Right lung (tissue), 5 donors: ENCODE measurements around the gene CCDC170. TPM values are rescaled to one million over a fixed set of nuclear protein-coding genes. Genes with fewer than 3 reads are reported as not detected.

Source experiments
- DNase-seq, 2 donors: peaks; one replicate each; pipeline ENCODE4 v3.0.0-alpha.2; 2013
- polyA plus RNA-seq, 5 donors: library from polyadenylated mRNA; unstranded; fragments of 120-200 nt; gene quantifications; one replicate each; pipeline versions ENCODE4 v1.2.1 to v1.2.3, GENCODE V29; 2013; ENCODE audit warnings: inconsistent platforms in 1 of 5, low replicate concordance in 1 of 5; ENCODE audit not compliant: insufficient read length in 5 of 5, insufficient read depth in 1 of 5

Gene CCDC170
- polyA plus RNA-seq, 5 donors = 2.8 to 8.7 (median 4.6) TPM

DNA sequence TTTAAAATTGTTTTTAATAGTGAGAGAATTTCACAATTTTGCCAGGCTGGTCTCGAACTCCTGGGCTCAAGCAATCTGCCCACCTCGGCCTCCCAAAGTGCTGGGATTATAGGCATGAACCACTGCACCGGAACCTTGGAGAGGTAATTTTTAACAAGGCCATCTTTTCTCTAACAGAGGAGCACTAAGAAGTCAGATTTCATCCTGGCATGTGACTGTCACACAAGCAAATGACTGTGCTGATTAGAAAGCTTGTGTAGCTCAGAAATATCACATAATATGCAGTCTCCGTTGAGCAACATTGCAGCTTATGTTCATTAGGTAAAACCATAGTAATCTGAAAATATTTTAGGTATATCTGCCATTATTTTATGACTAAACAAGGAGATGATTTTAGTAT lies 156.0 kb downstream of the CCDC170 start:
- no peak for DNase-seq

DNA sequence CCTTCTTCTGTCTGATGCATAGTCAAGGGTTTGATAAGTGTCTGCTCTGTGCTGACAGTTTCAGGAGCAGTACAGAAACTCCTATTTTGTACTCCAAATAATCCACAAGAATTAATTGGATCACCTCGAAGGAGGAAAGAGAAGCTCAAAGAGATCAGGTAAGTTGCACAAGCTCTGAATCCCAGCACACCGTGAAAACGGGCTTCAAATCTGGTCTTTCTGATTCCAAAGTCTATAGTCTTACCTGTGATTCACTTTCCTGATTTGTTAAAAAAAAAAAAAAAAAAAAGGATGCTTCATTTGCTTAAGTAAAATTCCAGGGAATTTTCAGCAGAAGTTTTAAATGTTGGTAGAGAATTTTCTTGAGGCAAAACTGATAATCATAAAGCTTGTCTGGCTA lies 157.8 kb downstream of the CCDC170 start:
- no peak for DNase-seq

DNA sequence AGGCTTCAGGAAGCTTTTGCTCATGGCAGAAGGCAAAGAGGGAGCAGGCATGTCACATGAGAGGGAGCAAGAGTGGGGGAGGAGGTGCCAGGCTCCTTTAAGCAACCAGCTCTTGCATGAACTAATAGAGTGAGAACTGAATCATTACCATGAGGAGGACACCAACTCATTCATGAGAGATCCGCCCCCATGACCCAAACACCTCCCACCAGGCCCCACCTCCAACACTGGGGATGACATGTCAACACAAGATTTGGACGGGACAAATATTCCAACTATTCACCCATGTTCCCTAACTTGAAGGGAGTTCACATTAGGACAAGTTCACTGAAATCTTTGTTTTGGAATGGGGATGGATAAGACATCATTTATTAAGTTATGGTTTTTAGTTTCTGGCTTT lies 158.5 kb downstream of the CCDC170 start:
- no peak for DNase-seq

DNA sequence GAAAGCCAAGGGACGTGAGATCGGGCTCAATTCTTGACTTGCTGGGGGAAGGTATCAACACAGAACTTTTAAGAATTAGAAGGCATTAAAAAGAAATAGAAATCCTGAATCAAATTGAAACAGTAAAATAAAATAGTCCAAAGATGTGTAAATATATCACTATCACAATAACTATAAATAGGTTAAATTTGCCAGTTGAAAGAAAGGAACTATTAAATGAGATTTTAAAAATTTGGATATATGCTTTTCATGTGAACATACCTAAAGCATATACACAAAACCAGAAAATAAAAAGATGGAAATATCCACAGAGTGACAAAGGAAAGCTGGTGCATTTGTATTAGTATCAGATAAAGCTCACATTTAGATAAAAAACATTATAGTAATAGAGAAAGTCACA lies 161.3 kb downstream of the CCDC170 start:
- no peak for DNase-seq

DNA sequence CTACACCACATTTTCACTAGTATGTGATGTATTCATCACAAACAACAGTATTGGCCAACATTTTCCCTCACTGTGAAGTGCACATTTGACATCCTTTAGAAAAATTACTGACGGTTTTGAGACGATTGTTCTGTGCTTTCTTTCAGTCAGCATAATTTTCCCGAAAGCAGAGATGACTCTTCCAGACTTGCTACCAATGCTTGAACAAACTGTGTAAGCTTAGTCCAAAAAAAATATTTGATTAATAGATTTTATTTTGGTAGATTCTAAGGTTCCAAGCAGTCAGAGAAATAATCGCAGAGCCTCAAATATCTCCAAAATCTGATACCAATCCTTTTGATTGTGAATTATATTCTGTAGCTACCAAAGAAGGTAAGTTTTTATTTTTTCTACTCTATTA lies 162.6 kb downstream of the CCDC170 start:
- DNase-seq = no peak

DNA sequence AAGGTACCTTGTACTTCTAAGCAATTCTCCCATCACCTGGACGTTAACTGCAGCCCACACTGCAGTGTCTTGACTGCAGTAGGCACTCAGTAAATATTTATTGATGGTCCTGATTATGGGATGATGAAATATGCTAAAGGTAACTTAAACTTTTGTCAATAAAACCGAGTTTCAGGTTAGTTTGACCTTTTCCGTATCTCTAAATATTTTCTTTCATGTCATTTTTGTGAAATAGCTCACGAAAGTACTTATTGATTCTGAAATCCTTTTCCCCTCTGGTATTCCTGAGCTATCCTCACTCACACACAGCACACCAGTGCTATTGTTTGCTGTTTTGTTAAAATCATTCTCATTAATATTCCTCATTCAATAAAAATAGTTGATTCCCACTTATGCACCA lies 164.3 kb downstream of the CCDC170 start:
- no peak for DNase-seq

DNA sequence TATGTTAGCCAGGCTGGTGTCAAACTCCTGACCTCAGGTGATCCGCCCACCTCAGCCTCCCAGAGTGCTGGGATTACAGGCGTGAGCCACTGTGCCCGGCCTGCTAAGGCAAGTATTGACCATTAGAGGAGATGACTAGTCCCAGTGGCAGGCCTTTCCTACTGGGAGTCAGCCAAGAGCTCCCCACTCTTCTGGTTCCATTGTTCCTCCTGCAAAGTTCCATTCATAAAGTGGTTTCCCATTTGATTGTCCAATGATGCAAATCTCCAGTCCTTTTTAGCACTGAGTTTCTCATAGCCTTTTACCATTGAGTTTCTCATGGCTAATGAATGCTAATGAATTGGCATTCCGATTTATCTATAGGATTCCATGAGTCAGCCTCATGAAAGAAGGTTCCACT lies 165.4 kb downstream of the CCDC170 start:
- no peak for DNase-seq

DNA sequence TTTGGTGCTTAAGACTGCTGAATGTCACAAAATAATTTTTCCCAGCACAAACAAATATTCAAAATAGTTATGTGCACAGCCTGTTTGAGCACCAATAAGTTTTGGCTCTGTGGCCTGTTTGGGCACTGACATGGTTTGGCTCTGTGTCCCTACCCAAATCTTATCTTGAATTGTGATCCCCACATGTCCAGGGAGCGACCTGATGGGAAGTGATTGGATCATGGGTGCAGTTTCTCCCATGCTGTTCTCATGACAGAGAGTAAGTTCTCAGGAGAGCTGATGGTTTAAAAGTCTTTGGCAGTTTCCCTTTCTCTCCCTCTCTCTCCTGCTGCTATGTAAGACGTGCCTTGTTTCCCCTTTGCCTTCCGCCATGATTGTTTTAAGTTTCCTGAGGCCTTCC lies 167.7 kb downstream of the CCDC170 start:
- no peak for DNase-seq

DNA sequence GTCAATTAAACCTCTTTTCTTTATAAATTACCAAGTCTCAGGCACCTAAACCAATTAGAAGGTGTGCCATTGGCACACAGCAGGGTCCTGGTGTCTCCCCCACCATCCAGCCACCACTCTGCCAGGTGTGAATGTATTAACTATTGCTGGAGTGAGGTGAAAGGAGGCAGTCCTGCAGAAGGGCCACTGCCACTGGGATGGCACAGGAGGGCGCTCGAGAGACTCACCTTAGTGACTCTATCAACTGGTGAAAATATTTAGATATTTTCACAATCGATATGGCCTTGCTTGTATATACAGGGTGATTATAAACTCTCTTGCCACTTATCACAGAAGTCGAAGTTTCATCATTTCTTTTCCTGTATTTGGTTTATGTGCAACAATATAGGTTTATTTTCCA lies 168.1 kb downstream of the CCDC170 start:
- DNase-seq = no peak

DNA sequence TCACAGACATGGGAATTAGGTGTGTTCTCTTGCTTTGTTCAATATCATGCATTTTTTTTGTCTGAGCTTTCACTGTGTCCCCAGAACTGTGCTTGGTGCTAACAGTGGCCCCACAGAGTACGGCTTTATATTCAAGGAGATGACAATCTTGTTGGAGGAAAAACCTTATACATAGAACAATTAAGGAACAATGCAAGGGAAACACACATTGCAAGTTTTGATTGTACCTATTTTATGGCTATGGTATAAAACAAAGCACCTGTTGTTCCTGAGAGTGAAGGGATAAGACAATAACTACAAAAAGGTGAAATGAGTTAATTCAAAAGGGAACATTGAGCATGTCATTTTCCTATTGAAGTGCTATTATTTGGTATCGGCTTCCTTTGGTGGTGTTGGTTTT lies 169.7 kb downstream of the CCDC170 start:
- no peak for DNase-seq

DNA sequence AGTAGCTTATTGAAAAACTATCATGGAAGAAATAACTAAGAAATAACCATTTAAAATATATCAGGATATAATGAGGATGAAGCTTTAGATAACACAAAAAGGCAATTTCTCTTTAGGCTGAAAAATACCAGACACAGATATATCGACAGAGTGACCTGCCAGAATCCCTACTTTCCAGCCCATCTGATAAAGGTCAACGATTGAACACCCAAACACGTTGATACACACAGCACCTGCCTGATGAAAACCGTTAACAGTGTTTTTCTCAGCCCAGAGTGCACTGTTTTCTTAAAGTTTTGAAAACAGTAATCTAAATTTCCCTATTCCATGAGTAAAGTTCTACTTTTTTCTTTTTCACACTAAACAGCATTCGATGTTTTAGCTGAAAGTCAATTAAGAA lies 170.6 kb downstream of the CCDC170 start:
- no peak for DNase-seq

DNA sequence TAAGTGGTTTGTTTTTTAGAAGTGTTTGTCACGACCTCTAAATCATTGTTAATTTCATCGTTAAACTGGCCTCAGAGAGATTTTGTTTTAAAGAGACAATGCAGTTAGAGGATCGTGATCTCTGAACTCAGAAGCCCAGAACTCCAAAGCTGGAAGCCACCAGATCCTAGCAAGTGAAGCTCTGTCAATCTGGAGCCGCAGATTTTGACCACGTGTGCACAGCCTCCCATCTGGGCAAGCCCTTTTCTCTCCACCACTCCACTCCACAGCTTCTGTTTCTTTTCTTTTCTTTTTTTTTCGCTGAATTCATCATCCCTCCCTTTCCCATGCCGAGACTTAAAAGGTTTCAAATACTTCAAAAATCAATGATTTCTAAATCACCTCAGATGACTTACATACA lies 171.5 kb downstream of the CCDC170 start:
- DNase-seq = no peak

DNA sequence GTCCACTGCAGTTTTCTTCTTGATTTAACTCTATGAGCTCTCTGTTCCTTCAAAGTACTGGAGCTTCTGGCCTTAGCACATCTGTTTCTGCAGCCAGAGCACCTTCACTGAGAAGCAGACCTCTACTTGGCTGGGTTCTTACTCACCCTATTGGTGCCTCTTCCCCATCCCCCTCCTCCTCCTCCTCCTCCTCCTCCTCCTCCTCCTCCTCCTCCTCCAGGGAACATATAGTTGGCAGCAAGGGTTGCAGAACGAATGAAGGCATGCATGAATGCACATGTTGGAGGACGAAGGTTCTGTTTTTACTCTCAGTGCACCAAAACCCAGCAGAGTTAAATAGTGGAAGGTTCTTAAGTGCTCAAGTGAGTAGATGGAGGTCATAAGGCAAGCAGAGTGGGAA lies 172.7 kb downstream of the CCDC170 start:
- DNase-seq = no peak

DNA sequence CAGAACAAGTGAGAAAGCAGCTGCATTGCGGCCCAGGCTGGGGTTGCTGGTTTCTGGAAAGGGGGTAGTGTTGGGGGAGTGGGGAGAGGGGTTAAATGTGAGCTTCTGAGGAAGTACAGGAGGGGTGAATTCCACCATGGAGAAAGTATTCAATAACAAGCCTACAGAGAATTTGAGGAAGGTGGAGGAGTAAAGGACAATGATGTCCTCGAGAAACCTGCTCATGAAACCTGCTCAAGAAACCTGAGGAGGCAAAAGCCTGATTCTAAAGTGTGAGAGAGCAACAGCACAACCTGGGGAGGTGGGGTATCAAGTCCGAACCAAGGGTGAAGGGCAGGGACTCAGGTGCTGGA lies 175.4 kb downstream of the CCDC170 start:
- no peak for DNase-seq

DNA sequence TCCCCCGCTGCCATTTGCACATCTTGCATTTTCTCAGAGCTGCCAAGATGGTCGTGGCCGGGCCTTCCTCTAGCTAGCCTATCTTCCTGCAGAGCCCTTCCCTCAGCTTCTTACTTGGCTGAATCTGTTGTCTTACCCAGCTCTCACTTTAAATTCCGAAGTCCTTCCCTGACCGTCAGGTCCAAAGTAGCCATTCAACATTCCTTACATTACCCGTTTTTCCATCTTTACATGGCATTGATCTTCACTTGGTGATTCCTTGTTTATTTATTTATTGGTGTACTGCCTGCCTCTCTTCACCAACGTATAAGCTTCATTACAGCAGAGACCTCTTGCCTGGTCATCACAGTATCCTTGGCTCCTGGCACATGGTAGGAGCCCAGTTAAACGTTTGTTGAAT lies 176.3 kb downstream of the CCDC170 start:
- no peak for DNase-seq

Other genes starting within 250 kb of the CCDC170 start
- 10 to 100 TPM; 15.2 to 18.3 (median 16.7) TPM for gene ZBTB2, start 102.5 kb upstream of the CCDC170 start, polyA plus RNA-seq
- 10 to 100 TPM; 24.5 to 30.0 (median 27.6) TPM for gene RMND1, start 41.9 kb upstream of the CCDC170 start, polyA plus RNA-seq